GM18868 (cell line): ENCODE results near the gene ZC3H12A.

Experiments
- ATAC-seq: cut with Tn5 transposase; IDR thresholded peaks from one replicate; pipeline ENCODE4 v1.9.1; 2021; ENCODE audit warnings: mild to moderate bottlenecking, moderate library complexity; ENCODE audit not compliant: unreplicated experiment

The ZC3H12A gene

DNA sequence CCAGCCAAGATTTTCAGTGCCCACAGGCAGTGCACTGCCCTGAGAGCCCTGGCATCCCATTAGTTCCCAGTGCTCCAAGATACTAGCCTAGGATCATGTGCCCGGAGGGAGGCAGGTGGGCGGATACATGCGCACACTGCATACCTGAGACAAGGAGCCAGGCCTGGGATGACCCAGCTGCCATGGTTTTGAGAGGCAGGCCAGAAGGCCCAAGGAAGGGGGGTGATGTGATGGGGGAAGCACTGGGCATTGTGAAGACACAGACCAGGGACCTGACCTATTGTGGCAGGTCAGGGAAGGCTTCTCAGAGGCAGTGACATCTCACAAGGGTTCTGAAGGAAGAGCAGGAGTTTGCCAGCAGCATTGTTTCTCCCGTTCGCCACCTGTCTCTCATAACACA, 3.6 kb downstream of the ZC3H12A start:
- ATAC-seq: no peak

DNA sequence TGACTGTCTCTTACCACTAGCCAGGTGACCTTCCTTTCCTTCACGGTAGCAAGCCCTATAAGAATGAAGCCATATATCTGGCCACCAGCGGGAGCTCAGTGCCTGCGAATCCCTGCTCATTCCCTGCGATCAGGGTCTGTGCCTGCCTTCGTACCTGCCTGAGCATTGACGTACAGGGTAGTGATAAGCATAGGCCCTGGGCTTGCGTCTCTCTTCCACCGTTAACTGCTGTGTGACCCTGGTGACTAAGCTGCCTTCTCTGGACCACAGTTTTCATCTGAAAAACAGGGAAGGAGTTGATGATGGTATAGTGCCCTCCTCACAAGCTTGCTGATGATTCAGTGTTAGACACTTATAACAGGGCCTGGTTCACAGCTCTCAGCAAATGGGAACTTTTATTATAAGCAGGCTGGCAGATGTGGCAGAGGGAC, 4.1 kb downstream of the ZC3H12A start:
- no peak for ATAC-seq

DNA sequence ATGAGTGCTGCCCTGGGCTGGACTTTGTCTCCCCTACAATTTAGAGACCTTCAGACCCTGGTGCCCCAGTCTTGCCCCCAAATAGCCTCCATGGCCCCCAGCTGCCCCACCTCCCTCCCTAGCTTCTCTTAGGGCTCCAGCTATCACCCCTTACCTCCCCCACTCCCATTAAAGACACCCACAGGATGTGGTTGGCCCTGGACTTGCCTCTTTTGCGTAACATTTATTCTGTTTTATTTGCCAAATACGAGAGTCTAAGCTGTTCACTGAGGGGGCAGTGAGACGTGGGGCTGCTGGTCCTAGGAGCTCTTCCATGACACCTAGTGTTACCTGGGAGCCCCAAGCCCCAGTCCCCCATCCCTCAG, 4.5 kb downstream of the ZC3H12A start:
- no peak for ATAC-seq

DNA sequence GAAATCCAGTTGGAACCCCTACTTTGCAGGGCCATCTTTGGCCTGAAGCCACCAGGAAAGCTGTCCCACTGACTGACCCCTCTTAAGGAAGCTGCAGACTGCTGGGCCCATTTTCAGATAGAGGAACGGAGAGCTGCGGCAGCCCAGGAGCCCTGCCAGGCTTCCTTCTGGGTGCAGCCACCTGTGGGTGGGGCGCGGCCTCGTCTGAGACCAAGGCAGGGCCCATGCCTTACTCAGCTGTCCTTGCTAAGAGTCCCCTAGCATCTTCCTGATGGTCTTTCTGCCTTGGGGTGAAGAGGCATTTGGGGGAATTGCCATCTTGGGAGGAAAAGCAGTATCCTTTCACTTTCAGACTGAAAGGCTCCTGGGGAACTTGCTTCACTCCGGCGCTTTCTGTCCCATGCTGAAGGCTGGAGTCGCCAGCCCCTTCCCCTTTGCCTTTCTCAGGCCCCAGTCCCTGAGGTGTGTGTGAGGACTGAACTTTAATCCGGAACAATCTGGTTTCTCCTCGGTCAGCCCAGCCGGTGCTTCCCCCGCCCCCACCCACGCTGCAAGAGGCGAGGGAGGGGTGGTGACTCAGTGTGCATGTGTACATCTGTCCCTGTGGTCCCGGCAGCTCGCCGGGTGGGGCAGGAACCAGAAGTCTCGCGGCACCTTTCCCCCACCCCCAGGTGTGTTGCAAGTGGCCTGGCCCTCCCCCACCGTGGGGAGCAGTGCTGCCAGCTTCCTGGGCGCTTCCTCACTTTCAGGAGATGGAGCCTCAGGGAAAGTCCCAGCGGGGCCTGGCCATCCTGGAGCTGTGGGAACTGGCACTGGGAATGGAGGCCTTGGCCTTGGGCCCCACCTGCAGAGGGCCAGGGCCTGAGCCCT, 5.1 kb downstream of the ZC3H12A start:
- peak; percentile 34 for ATAC-seq

DNA sequence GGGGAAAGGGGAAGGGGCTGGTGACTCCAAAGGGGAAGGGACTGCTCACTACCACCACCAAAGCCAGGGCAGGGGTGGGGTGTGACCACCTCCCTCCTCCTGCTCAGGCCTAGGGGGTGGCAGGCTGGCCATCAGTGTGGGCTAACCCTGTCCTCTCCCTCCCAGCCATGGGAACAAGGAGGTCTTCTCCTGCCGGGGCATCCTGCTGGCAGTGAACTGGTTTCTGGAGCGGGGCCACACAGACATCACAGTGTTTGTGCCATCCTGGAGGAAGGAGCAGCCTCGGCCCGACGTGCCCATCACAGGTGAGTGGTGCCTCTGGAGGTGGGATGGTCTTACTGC, 5.7 kb downstream of the ZC3H12A start:
- no peak for ATAC-seq

DNA sequence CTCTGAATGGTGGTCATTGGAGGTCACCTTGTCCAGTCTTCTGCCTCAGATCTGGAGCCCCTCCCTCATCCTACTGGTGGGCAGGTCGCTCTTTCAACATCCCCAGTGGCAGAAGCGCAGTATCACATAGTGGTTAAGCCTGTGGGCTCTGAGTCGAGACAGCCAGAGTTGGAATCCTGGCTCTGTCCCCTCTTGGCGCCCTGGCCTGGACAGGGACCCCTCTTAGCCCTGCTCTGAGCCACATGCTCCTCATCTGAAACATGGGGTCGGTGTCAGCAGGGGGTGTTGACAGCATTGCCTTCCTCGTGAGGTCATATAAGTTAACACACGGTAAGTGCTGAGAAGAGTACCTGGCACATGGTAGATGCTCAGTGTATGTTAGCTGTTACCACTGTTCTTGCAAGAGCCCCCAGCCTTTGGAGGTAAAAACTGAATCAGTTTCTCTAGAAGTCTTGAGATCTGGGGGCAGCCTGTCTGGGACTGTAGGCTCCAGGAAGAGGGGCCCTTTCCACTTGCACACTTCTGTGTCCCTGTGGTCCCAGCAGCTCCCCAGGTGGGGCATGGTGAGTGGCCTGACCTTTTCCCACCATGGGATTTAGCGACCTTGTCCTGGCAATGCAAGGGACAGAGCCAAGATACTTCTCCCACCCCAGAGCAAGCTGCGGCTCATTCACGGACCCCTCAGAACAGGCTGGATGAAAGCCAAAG, 6.4 kb downstream of the ZC3H12A start:
- no peak for ATAC-seq

DNA sequence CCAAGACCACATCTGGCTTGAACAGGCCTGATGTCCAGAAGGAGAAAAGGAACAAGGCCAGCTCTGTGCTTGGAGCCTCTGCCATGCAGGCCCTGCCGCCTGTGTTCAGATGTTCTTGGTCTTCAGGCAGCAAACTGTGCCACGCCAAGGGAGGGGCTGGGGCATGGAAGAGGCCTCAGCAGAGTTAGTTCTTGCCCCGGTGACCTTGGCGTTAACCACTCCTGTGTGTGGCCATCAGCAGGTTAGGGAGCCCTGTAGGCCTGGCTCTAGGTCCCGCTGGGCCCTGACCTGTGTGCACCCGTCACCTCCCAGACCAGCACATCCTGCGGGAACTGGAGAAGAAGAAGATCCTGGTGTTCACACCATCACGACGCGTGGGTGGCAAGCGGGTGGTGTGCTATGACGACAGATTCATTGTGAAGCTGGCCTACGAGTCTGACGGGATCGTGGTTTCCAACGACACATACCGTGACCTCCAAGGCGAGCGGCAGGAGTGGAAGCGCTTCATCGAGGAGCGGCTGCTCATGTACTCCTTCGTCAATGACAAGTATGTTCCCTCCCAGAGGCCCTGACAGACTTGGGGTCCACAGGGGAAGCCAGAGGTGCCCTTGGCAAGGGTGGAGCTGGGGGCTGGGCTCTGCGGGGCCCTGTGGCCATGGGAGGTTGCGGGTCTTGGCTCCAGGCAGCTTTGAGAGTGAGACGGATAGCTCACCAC, 7.1 kb downstream of the ZC3H12A start:
- ATAC-seq: no peak

DNA sequence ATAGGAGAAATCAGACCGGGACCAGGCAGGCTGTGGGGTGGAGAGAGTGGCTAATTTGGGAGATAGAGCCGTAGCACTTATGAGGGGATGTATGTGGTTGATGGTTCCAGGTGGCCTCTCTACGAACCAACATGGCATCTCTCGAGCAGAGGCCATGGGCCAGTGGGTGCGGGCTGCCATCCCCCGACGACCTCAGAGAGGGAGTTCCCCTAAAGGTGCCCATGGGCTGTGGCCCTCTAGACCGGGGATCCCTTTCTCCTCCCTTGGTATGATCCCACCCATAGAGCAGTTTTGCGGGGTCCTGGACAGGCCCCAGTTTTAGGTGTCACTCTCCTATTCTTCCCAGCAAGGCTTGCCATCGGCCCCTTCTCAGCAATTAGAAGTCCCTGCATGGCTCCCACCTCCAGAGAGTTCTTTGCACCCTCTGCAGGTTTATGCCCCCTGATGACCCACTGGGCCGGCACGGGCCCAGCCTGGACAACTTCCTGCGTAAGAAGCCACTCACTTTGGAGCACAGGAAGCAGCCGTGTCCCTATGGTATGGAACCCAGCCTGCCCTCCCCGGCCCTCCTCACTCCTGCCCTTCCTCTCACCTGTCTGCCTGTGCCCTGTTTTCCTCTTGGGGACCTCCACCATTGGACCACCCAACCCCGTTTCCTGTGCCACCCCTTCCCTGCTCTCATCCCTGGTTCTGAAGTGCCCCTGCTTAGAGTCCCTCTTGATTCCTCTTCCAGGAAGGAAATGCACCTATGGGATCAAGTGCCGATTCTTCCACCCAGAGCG, 7.8 kb downstream of the ZC3H12A start:
- ATAC-seq: no peak

DNA sequence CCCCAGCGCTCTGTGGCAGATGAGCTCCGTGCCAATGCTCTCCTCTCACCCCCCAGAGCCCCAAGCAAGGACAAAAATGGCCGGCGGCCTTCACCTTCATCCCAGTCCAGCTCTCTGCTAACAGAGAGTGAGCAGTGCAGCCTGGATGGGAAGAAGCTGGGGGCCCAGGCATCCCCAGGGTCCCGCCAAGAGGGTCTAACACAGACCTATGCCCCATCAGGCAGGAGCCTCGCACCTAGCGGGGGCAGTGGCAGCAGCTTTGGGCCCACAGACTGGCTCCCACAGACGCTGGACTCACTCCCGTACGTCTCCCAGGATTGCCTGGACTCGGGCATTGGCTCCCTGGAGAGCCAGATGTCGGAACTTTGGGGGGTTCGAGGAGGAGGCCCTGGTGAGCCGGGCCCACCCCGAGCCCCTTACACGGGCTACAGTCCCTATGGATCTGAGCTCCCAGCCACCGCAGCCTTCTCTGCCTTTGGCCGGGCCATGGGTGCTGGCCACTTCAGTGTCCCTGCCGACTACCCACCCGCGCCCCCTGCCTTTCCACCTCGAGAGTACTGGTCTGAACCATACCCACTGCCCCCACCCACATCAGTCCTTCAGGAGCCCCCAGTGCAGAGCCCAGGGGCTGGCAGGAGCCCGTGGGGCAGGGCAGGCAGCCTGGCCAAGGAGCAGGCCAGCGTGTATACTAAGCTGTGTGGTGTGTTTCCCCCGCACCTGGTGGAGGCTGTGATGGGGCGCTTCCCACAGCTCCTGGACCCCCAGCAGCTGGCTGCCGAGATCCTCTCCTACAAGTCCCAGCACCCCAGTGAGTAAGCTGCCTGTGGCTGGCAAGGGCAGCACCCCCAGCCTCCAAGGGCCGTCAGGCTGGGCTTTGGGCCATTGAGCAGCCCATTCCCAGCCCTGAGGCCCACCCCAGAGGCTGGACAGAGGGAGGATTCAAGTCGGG, 8.7 kb downstream of the ZC3H12A start:
- ATAC-seq: no peak

DNA sequence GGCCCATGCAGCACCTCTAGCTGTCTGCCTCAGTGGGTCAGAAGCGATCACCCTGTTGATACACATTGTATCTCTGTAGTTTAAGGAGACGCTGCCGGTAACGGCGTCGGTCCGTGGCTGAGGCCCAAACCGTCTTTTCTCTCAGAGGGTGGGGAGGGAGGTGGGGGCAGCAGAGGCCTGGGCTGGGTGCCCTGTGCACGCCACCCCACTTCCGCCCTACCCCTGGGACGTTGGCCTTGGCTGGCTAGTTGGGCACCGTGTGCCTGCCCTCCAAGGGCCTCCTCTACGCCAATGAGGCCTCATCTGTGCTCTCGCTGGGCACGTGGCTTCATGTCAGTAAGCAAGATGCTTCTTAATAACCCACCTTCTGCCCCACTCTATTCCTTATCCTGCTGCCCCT, 9.4 kb downstream of the ZC3H12A start:
- ATAC-seq: no peak

DNA sequence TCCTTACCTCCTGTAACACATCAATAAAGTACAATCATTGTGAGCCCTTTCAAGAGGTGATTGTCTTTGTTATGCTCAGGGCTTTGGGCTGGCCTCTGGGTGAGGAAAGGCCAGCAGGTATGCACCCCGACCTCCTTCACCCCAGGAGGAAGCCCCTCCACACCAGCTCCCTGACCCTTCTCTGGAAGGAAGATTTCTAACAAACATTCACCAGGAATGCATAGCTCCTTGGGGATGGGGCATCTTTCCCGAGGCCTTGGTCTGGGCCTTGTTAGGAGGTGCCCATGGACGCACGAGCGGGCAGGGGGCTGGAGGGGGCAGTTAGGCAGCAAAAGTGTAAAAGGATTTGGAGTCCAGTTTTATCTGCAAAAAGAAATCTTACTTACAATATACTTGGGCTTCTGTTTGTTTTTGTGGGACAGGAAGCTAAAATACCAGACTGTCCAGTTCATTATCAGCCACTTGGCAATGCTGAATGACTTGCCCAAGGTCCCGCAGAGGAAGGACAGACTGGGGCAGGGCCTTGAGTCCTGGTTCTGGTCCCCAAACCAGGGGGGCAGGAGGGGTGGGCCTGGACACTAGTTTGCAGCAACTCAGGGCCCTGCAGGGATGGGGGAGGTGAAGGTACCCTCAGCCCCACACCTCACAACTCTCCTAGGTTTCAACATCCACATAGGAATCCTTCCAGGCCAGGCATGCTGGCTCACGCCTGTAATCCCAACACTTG, 10.1 kb downstream of the ZC3H12A start:
- ATAC-seq: no peak

DNA sequence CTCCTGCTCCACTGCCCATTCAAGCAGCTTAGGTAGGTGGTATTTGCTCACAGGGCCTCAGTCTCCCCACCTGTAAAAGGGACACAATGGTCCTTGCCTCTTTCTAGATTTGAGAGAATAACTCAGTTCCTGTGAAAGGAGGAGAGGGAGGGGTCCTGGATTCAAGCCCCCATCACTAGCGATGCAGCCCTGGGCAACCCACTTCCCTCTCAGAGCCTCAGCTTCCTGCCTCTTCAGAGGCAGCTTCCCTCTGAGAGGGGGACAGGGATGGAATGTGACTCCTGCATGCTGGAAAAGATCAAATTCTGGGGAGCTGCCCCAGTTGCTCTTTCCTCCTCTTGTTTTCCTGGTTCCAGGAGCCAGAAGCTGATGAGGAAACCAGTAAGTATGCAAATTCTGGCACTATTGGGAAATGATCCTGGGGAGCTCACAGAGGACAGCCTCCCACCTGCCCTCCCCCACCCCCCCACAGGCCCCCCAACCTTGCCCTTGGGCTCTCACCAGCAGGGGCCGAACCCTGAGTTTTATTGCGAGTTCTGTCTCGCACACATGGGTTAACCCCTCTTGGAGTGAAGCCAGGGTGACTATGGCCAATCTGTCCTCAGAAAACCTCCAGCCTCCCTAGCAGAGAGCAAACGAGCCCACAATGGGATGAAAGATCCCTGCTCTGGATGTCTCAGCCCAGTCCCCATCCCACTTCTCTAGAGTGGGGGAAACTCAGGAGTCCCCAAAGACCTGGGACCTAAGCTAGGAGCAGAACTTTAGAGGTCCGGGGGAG, 11.7 kb downstream of the ZC3H12A start:
- no peak for ATAC-seq

DNA sequence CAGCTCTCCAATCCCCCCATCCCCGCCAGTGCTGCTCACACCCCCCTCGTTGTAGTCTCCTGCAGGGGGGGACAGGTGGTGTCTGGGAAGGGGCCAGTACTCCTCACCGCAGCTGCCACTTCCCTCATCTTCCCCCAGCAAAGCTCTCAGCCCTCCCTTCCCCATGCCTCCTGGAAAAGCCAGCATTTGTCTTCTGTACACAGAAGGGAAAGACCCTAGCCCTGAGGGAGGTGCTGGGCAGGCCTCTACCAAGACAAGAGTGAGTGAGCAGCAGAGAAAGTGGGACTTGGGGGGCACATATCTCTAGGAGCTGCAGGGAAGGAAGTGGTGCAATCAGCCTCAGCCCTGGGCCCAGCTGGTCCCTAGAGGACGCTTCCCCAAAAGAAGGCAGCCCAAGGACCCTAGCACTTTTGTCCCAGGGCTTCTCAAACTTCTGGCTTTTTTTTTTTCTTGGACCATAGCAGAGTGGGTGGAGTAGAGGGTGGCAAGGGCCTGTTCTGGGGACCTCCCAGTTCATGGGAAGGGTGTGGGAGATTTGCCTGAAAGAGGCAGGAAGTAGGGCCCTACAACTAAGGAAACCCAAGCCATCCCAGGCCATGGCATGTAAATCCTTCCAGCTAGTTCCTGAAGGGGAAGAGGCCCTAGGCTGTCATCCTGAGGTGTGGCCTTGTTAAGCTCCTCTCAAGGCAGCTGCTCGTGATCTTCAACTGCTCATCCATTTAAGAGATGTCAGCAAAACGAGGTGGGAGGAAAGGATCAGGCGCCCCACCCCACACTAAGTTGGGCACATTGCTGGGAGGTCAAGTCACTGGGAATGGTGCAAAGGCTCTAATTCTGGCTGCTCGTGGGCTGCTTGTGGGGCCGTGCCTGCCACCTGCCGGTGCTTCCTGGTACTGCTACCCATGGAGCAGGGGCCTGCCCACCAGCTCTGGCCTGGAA, 12.6 kb downstream of the ZC3H12A start:
- ATAC-seq: no peak

DNA sequence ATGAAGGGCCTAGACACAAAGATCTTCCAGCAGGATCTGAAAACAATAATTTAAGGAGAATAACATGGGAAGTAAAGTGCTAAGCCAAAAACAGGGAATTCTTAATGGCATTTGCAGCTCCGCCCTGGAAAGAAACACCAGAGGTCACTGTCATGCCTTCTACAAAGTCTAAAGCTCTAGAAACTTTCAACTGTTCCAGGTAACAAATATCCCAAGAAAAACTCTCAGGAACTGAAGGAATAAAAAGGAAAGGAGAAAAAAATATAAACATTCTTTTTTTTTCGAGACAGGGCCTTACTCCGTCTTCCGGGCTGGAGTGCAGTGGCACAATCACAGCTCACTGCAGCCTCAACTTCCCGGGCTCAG, 13.2 kb downstream of the ZC3H12A start:
- ATAC-seq: no peak

DNA sequence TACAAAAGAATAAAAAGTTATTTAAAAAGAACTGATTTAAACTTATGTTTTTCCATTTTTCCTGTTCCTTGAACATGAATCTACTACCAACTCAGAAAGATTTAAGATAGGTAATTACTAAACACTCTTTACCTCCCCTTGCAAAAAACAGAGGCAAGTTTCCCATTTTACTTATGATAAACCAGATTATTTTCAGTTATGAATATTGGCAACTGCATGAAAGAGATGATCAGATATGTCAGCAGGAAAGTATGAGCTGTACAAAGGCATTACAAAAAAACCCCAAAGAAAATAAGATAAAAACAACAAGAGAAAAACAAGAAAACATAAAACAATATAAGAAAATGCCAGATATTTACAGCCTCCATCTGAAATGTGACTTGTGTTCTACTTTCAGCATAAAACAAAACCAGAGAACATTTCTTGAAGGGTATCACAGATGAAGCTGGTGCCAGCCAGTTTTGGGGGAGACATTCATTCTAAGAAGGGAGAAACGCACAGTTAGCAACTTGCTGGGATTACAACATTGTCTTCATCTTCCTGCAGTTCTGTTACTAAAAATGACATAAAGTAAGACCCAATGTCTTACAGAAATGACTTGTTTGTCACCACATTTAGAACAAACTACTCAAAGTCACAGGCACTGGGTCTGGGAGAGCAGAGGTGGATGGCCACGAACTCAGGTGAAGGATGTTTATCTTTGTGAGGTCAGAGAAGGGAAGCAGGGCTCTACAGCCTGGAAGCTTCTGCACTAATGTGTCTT, 19.1 kb downstream of the ZC3H12A start:
- no peak for ATAC-seq

DNA sequence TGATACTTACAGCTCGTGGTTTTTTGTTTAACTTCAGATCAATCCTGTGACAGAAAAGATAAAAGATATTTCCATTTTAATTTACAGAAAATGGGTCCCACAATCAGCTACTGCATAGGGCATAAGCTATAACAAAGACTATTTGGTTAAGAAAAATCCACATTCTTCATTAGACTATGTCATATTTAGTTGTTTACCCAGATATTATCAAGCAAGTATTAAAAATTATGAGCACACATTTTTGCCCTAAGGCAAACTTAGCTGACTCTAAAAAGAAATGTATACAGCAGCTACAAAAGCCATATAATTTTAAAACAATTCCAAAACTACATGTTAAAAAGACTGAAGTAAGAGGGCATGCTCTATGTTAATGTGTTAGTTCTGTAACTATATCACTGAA, 21.5 kb downstream of the ZC3H12A start:
- no peak for ATAC-seq

DNA sequence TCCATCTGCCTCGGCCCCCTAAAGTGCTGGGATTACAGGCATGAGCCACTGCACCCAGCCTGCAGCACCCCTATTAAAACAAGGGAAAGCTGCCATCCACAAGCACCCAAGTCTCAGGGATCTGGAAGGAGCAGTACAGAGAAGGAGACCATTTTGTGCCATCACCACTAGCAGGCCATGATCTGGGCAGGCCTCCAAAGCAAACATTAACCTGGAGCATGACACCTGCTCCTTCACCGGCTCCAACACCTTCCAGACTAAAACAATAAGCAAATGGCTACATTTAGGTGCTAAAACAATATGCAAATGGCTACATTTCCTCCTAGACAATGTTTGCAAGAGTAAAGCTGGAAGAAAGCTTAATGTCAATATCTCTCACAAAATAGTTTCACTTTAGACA, 23.5 kb downstream of the ZC3H12A start:
- ATAC-seq: no peak
